Activated naive CD8-positive, alpha-beta T cell (primary cell): Measurements from ENCODE around the gene LEF1.

Source experiments
- H3K27ac Mint-ChIP-seq: one replicate; pipeline ENCODE4 v1.8.0; 2021; ENCODE audit warnings: mixed read lengths
- H3K27me3 Mint-ChIP-seq: one replicate; pipeline ENCODE4 v1.8.0; 2021; ENCODE audit warnings: mixed read lengths
- H3K36me3 Mint-ChIP-seq: one replicate; pipeline ENCODE4 v1.8.0; 2021; ENCODE audit warnings: mixed read lengths
- H3K4me1 Mint-ChIP-seq: one replicate; pipeline ENCODE4 v1.8.0; 2021; ENCODE audit warnings: low read depth, mixed read lengths
- H3K4me3 Mint-ChIP-seq: one replicate; pipeline ENCODE4 v1.8.0; 2021; ENCODE audit warnings: mild to moderate bottlenecking, mixed read lengths
- H3K9me3 Mint-ChIP-seq: one replicate; pipeline ENCODE4 v1.8.0; 2021; ENCODE audit warnings: low read depth, mixed read lengths

Gene LEF1

DNA sequence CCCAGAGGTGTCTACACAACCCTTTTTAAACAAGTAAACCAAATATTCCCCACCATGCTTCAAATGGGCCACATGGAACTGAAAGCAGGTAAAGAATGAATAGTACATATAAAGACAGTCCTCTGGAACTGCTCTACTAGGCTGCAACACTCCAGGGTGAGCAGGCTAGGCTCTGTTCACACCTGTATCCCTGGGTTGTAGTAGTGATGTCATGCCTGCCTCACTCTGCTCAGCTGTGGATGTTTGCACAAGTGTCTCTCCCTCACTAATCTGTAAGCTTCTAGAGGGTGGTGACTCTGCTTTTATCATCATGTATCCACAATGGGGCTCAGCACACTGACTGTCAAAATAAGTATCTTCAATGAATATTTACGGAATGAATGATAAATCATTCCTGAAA, 20.4 kb downstream of the LEF1 start:
- H3K9me3 Mint-ChIP-seq, result no peaks in the 10 kb centered on the region
- H3K4me3 Mint-ChIP-seq, result peak overlapping the region; percentile 60
- peaks cover 92% of the 10 kb centered on the region for H3K4me1 Mint-ChIP-seq
- H3K36me3 Mint-ChIP-seq, result peaks cover 19% of the 10 kb centered on the region
- H3K27me3 Mint-ChIP-seq, result no peaks in the 10 kb centered on the region
- peak overlapping the region; percentile 95 for H3K27ac Mint-ChIP-seq

DNA sequence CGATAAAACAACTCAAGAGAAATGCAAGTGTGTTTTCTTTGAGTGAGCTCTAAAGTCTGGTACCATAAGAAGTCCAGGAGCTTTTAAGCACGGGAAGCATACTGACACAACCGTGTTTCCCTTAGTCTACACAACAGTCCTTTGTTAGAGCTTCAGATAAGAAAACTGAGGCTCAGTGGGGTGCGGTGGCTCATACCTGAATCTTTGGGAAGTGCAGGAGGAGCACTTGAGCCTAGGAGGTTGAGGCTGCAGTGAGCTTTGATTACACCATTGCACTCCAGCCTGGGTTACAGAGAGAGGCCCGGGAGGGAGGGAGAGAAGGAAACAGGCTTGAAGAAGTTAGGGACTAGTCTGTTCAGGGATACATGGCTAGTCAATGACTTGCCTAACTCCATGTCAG, 21.9 kb downstream of the LEF1 start:
- H3K27me3 Mint-ChIP-seq, result no peaks in the 10 kb centered on the region
- H3K4me1 Mint-ChIP-seq, result peaks cover 91% of the 10 kb centered on the region
- no peaks in the 10 kb centered on the region for H3K9me3 Mint-ChIP-seq
- H3K36me3 Mint-ChIP-seq, result peaks cover 9% of the 10 kb centered on the region
- peak overlapping the region; percentile 60 for H3K4me3 Mint-ChIP-seq
- H3K27ac Mint-ChIP-seq, result peak overlapping the region; percentile 95

DNA sequence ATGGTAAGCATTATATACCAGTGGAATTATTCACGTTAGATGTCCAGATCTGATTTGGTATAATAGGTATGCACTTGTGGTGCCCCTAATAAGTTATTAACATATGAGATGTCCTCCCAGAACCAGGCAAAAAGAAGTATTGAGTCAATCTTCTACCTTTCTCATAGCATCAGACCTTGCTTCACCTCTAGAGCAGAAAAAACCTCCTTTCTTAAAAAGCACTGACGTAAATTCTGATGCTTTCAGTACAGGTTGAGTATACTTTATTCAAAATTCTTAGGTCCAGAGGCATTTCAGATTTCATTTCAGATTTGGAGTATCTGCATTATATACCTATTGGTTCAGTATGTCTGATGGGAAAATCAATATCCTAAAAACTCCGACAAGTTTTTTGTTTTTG, 22.4 kb downstream of the LEF1 start:
- Mint-ChIP-seq H3K27ac (peak overlapping the region; percentile 95), H3K4me3 (peak overlapping the region; percentile 60)

DNA sequence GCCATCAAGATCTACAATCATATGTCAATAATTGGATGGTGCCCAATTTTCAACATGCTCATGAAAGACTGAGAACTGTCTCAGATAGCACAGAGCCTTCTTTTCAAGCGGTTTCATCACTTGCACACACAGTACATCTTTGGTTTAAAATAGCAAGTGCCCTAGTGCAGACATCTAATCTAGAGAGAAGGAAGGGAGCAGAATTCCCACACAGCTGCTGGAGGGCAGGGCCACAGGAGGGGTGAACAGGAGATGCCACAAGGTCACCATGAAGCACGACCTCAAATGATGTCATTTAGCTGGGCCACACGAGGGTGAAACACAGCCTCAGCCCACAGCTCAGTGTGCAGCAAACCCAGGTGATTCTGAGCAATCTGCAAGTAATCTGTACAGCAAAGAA, 24.3 kb downstream of the LEF1 start:
- Mint-ChIP-seq H3K27ac (peak overlapping the region; percentile 100), H3K4me3 (peak overlapping the region; percentile 68), H3K4me1 (peaks cover 94% of the 10 kb centered on the region), H3K9me3 (no peaks in the 10 kb centered on the region), H3K36me3 (peaks cover 5% of the 10 kb centered on the region), H3K27me3 (no peaks in the 10 kb centered on the region)

More for the DNA sequence above, 22.4 kb downstream of the LEF1 start:
- H3K9me3 Mint-ChIP-seq, result no peaks in the 10 kb centered on the region
- H3K36me3 Mint-ChIP-seq, result peaks cover 8% of the 10 kb centered on the region
- H3K4me1 Mint-ChIP-seq, result peaks cover 91% of the 10 kb centered on the region
- no peaks in the 10 kb centered on the region for H3K27me3 Mint-ChIP-seq

DNA sequence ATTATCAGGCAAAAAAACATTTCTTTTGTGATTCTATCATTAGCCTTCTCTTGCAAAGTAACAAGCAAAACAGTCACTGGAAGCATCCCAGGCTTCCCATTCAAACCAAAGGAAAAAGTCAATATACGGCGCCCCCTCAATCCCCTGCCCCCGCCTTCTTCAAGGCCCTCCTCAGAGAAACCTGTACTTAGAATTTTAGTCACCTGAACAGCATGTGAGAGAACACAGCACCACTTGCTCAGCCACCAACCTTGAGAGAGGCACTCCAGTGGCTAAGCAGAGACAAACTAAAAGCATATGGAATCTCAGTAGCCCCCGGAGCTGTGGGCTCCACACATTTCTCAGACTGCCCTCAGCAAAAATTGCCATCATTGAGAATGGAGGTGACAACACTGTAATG, 25.2 kb downstream of the LEF1 start:
- Mint-ChIP-seq H3K4me3 (peak overlapping the region; percentile 68), H3K9me3 (no peaks in the 10 kb centered on the region), H3K4me1 (peaks cover 98% of the 10 kb centered on the region), H3K36me3 (peaks cover 8% of the 10 kb centered on the region), H3K27ac (peak overlapping the region; percentile 100), H3K27me3 (no peaks in the 10 kb centered on the region)

DNA sequence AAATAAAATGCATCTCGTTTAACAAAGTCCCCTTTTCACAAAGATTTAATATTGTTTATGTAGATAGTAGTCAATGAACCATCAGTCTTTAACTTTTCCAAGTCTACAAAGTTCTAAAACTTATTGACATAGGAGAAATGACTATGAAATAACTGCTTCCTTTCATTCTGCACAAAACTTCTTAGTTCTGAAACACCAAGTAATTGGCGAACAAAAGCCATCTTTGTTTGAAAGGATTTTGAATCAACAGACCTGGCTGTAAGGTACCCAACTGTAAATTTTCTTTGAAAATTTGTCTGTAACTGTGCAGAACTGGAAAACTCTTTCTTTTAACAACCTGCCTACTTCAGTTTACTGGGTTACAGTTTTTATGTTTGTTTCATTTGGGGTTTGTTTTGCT, 25.9 kb downstream of the LEF1 start:
- H3K36me3 Mint-ChIP-seq, result peaks cover 8% of the 10 kb centered on the region
- peak overlapping the region; percentile 100 for H3K27ac Mint-ChIP-seq
- no peaks in the 10 kb centered on the region for H3K27me3 Mint-ChIP-seq
- H3K4me1 Mint-ChIP-seq, result peaks cover 98% of the 10 kb centered on the region
- H3K4me3 Mint-ChIP-seq, result peak overlapping the region; percentile 68
- no peaks in the 10 kb centered on the region for H3K9me3 Mint-ChIP-seq

DNA sequence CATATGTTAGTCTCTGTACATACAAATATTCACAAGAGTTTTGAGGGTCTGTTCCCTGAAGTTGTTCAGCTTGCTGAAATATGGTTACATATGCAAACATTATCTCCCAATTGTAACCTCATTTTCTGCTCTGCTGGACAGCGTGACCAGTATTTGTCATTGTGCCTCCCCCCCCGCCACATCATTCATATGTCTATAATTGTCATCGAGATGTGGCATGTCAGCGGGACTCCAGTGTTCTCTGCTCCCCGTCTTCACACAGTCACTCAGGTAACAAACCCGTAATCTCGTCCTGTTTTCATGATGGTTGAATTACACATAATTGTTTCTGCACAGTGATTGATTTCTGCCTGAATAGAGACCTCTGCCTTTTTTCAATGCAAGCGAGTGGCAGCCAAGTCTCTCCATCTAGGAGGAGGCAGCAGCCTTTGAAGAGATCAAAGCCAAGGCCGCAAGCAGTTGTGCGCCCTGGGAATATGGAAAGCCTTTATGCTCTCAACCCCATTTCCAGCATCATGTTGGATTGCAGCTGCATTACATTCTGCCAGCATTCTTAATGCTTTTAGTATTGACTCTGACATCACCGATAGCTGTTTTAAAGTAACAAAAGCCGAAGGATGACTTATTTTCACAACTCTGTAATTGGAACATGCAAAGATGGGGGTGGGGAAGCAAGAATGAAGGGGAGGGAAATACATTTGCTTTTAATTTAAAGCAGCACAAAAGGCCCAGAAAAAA, 27.4 kb downstream of the LEF1 start:
- peaks cover 94% of the 10 kb centered on the region for H3K4me1 Mint-ChIP-seq
- no peaks in the 10 kb centered on the region for H3K9me3 Mint-ChIP-seq
- H3K27me3 Mint-ChIP-seq, result no peaks in the 10 kb centered on the region
- H3K36me3 Mint-ChIP-seq, result peaks cover 8% of the 10 kb centered on the region
- H3K27ac Mint-ChIP-seq, result peak overlapping the region; percentile 100
- peak overlapping the region; percentile 90 for H3K4me3 Mint-ChIP-seq

DNA sequence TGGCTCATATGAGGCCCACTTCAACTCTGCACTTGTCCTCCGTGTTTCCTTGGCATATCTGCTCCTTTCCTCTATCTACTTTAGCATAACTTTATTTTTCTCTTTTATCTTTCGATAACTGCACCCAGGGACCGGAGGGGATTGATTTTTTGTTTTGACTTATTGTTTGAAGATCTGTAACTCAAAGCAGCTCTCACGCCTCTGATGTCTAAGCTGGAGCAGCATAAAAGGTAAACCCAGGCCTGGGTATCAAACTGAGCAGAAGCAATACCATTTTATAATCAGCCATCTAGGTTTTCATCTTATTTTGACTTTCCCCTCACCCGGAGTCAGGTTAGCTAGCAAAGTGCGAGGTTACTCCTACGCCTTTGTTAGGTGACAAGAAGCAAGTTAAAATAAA, 28.4 kb downstream of the LEF1 start:
- peaks cover 94% of the 10 kb centered on the region for H3K4me1 Mint-ChIP-seq
- H3K27me3 Mint-ChIP-seq, result no peaks in the 10 kb centered on the region
- peak overlapping the region; percentile 90 for H3K4me3 Mint-ChIP-seq
- H3K36me3 Mint-ChIP-seq, result peaks cover 8% of the 10 kb centered on the region
- H3K9me3 Mint-ChIP-seq, result no peaks in the 10 kb centered on the region
- peak overlapping the region; percentile 100 for H3K27ac Mint-ChIP-seq

DNA sequence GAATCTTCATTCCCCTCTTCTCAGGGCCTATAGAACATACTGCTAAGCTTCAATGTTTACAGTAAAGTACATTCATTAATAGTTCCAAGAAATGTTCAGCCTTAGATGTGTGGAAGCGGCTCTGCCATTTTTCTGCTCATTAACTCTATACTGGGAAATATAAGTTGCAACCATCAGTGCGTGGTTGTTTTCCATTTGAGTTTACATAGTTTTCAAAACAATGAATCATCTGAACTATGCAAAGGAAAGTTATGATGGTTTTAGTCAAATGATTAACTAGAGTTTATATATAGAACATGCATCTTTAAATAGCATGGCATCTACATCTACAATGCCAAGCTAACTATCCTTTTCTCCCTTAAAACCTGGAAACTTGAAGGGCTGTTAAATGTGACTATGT, 29.6 kb downstream of the LEF1 start:
- peaks cover 94% of the 10 kb centered on the region for H3K4me1 Mint-ChIP-seq

DNA sequence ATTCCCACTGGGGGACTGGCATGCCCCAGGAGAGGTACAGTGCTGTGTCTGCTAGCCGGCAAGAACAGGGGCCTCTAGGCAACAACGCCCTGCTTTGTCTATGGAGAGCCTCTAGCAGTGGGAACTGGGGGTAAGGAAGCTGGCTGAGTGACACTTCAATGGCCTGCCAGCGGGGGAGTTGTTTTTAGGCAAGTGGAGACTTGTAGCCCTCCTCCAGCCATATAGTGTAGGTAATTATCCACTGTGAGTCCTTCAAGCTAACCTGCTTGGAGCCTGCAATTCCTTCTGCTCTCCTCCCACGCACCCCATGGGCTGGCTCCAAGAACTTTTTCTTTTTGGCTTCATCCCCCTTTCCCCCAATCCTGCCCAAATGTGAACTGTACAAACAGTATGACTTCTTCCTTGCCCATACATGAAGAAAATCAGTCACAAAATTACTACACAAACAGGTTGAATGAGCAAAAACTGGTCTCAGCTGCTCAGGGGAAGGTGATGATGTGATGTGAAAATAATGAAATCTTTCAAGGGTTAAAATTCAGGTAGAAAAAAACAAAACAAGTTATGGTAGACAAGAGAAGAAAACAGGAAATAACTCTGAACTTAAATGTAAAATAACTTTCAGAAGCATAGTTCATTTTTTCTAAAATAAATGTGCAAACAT, 33.1 kb downstream of the LEF1 start:
- H3K27ac Mint-ChIP-seq, result peak overlapping the region; percentile 99
- peaks cover 18% of the 10 kb centered on the region for H3K36me3 Mint-ChIP-seq
- H3K4me3 Mint-ChIP-seq, result peak overlapping the region; percentile 84
- peaks cover 91% of the 10 kb centered on the region for H3K4me1 Mint-ChIP-seq
- H3K9me3 Mint-ChIP-seq, result no peaks in the 10 kb centered on the region
- no peaks in the 10 kb centered on the region for H3K27me3 Mint-ChIP-seq

More for the DNA sequence above, 29.6 kb downstream of the LEF1 start:
- H3K27me3 Mint-ChIP-seq, result no peaks in the 10 kb centered on the region
- H3K9me3 Mint-ChIP-seq, result no peaks in the 10 kb centered on the region
- H3K4me3 Mint-ChIP-seq, result peak overlapping the region; percentile 90
- H3K36me3 Mint-ChIP-seq, result peaks cover 11% of the 10 kb centered on the region
- H3K27ac Mint-ChIP-seq, result peak overlapping the region; percentile 100

DNA sequence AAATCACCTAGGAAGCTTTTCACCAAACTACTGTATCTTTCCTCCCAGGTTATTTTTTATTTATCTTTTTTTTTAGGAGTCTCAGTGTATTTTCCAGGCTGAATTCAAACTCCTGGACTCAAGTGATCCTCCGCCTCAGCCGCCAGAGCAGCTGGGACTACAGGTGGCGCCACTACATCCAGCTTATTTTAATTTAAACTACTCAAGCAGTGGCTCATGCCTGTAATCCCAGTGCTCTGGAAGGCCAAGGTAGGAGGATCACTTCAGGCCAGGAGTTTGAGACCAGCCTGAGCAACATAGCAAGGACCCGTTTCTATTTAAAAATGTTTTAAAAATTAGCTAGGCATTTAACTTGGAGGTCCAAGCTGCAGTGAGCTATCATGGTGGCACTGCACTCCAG, 37.8 kb downstream of the LEF1 start:
- Mint-ChIP-seq H3K36me3 (peaks cover 23% of the 10 kb centered on the region), H3K27ac (peak overlapping the region; percentile 91), H3K4me3 (no peak overlapping the region), H3K4me1 (peaks cover 91% of the 10 kb centered on the region), H3K27me3 (no peaks in the 10 kb centered on the region), H3K9me3 (no peaks in the 10 kb centered on the region)

DNA sequence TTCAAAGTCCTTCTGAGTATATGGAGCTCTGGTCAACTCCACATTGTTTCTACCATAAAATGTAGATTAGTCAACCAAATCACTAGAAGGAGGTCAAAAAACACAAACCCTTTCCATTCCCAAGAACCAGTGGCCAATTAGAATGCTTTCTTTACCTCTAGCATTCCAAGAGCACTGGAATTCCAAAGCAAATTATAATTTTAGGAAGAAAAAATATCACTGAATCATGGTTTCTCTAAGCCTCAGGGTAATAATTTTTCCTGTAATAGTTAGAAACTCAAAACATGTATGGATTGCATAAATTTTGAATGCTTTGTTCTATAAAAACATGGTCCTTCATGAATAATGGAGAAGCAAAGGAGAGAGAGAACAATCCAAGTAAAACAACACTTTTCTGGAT, 39.5 kb downstream of the LEF1 start:
- H3K4me1 Mint-ChIP-seq, result peaks cover 90% of the 10 kb centered on the region
- H3K27me3 Mint-ChIP-seq, result no peaks in the 10 kb centered on the region
- peak overlapping the region; percentile 50 for H3K4me3 Mint-ChIP-seq
- peak overlapping the region; percentile 91 for H3K27ac Mint-ChIP-seq
- H3K36me3 Mint-ChIP-seq, result peaks cover 24% of the 10 kb centered on the region
- no peaks in the 10 kb centered on the region for H3K9me3 Mint-ChIP-seq

DNA sequence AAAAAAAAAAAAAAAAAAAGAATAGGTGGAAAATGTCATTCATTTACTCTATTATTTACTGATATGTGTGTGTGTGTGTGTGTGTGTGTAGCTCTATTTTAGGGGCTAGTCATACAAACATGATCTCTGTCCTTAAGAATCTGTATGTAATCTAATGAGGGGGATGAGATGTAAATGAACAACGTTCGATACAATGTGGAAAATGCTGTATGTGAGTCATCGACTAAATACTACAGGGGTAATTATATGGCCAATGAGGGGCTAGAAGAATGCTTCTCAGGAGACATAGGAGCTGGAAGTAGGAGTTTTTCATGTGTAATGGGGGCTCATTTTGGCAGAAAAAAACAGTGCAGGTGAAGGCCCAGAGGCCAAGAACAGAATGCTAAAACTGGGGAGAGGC, 41.9 kb downstream of the LEF1 start:
- Mint-ChIP-seq H3K27me3 (no peaks in the 10 kb centered on the region), H3K36me3 (peaks cover 26% of the 10 kb centered on the region), H3K27ac (peak overlapping the region; percentile 91), H3K4me1 (peaks cover 85% of the 10 kb centered on the region), H3K4me3 (peak overlapping the region; percentile 50), H3K9me3 (no peaks in the 10 kb centered on the region)

DNA sequence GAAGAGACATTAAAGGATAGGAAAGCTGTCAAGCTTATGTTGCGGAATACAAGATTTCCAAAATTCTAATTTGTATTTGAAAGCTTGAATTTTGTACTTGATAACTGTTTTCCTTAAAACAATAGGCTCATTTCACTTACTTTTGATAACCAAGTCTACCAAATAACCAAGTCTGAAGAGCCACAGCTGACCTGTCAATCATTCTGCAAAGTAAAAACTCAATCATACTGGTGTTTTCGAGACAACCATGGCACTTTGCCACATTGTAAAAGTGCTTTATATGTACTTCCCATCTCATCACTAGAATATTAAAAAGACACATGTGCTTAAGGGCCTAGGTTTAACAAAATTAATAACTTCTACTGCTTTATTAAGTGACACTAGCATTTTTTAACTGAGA, 47.9 kb downstream of the LEF1 start:
- Mint-ChIP-seq H3K4me3 (peak overlapping the region; percentile 45), H3K9me3 (no peaks in the 10 kb centered on the region), H3K4me1 (peaks cover 90% of the 10 kb centered on the region), H3K27ac (peak overlapping the region; percentile 75), H3K27me3 (no peaks in the 10 kb centered on the region), H3K36me3 (peaks cover 21% of the 10 kb centered on the region)

DNA sequence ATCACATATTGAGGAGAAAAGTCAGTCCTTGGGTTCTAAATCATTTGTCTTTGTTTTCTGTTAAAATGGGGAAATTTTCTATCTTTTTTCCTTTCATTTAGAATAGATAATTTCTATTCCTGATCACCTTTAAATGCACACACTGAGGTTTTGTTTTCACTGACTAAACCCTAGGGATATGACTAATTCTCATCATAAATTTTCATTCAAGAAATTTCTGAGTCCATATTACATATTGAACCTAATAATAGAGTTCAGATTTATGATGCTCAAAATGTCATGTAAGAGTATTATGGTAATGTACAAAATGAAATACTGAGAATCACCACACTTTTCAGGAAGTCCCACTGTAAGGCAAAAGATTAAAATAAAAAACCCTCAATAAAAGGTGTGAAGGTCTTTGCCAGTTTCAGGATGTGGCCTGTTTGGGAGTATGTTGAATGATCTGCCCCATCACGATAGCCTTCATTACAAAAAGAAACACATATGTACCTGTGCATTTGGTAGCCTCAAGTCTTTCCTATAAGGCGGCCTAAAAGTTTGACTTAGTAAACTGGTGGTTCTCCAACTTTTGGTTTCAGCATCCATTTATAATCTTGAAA, 49.4 kb downstream of the LEF1 start:
- Mint-ChIP-seq H3K27ac (peak overlapping the region; percentile 96), H3K36me3 (peaks cover 17% of the 10 kb centered on the region), H3K4me1 (peaks cover 91% of the 10 kb centered on the region), H3K9me3 (no peaks in the 10 kb centered on the region), H3K4me3 (peak overlapping the region; percentile 81), H3K27me3 (no peaks in the 10 kb centered on the region)
